ENCODE data around the gene RGL1.

The RGL1 gene

GRCh38 chr1:183777328-183777727, 27.6 kb upstream of the RGL1 start:
- no peak overlapping the region for H3K4me3 ChIP-seq (ENCODE audit: low read depth, low read length)
- no peak for DNase-seq (ENCODE audit: low read depth)
- TF ChIP-seq CTCF (IDR thresholded peaks at IDR 0.05; ENCODE audit: insufficient read depth, low read depth, low read length, missing control alignments), result no peak

GRCh38 chr1:183778045-183778444, 26.9 kb upstream of the RGL1 start:
- H3K4me3 ChIP-seq (ENCODE audit: low read depth, low read length), result no peak overlapping the region
- no peak for DNase-seq (ENCODE audit: low read depth)

GRCh38 chr1:183778568-183779433, 26.1 kb upstream of the RGL1 start:
- no peak for DNase-seq (ENCODE audit: low read depth)
- H3K4me3 ChIP-seq (ENCODE audit: low read depth, low read length), result no peak overlapping the region
- TF ChIP-seq CTCF (IDR thresholded peaks at IDR 0.05; ENCODE audit: insufficient read depth, low read depth, low read length, missing control alignments), result no peak

More at GRCh38 chr1:183778045-183778444, 26.9 kb upstream of the RGL1 start:
- TF ChIP-seq CTCF (IDR thresholded peaks at IDR 0.05; ENCODE audit: insufficient read depth, low read depth, low read length, missing control alignments), result no peak

- TF ChIP-seq CTCF (IDR thresholded peaks at IDR 0.05; ENCODE audit: insufficient read depth, low read depth, low read length, missing control alignments), result no peak
- DNase-seq (ENCODE audit: low read depth), result no peak
- H3K4me3 ChIP-seq (ENCODE audit: low read depth, low read length), result no peak overlapping the region
Observed at GRCh38 chr1:183780159-183780558, 24.8 kb upstream of the RGL1 start.

GRCh38 chr1:183780757-183781156, 24.2 kb upstream of the RGL1 start:
- no peak overlapping the region for H3K4me3 ChIP-seq (ENCODE audit: low read depth, low read length)
- DNase-seq (ENCODE audit: low read depth), result no peak
- no peak for TF ChIP-seq CTCF (IDR thresholded peaks at IDR 0.05; ENCODE audit: insufficient read depth, low read depth, low read length, missing control alignments)

GRCh38 chr1:183783342-183783741, 21.6 kb upstream of the RGL1 start:
- no peak for TF ChIP-seq CTCF (IDR thresholded peaks at IDR 0.05; ENCODE audit: insufficient read depth, low read depth, low read length, missing control alignments)

More at GRCh38 chr1:183783342-183783741, 21.6 kb upstream of the RGL1 start:
- H3K4me3 ChIP-seq (ENCODE audit: low read depth, low read length), result no peak overlapping the region
- no peak for DNase-seq (ENCODE audit: low read depth)
